ENCODE measurements around the gene BRINP2. TPM values are rescaled to one million over a fixed set of nuclear protein-coding genes. Genes with fewer than 3 reads are reported as not detected.

Gene BRINP2
- total and polyA plus RNA-seq, 8 donors: 0.08 to 0.55 (median 0.15) TPM; not detected in 5

DNA sequence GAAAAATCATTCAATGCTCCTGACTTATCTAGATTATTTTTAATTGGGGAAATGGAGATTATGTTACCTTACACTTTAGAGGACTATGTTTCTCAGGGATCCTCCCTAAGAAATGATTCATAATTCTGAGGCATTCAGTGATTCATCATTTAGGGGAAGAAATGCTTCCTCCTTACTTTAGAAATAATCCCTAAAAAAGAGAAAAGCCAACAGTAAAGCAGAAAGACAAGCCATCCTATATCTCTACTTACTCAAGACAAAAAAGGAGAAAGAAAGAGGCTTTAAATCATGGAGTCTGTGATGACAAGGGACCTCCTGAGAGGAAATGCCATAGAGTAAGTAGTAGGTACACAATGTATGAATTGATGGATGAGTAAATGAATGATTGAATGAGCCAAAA is 137.0 kb downstream of the BRINP2 start:
- no peaks in the 10 kb centered on the region for H3K9me3 ChIP-seq
- no peak overlapping the region for H3K4me3 ChIP-seq
- intact Hi-C loops (cut with DNase I; ENCODE audit: low total_unique reads): no loop called here
- no peak overlapping the region for H3K27ac ChIP-seq
- peaks cover 0 to 2% (median 0%) of the 10 kb centered on the region in 4 donors for H3K4me1 ChIP-seq
- H3K27me3 ChIP-seq: no peaks in the 10 kb centered on the region
- DNase-seq: no peak
- no peaks in the 10 kb centered on the region for H3K36me3 ChIP-seq
- TF ChIP-seq POLR2AphosphoS5 (IDR thresholded peaks at IDR 0.05): no peak
- no peak for TF ChIP-seq POLR2A (IDR thresholded peaks at IDR 0.05)

DNA sequence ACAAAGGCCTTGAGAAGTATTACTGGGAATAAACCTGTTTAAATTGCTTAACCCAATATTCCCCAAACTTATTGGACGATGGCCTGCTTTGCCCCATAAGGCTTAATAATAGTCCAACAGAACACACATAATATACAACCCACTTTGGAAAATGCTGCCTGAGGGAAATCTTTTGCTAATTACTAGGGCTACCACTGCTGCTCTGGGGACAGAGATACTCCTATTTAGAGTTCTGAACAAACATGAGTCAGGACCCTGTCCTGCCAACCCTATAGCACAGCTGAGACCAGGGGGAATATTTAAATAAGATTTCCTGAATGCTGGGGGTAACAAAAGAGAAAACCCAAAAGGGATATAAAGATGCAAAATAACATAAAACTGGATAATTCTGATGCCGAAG is 139.1 kb downstream of the BRINP2 start:
- H3K27ac ChIP-seq: no peak overlapping the region
- H3K9me3 ChIP-seq: no peaks in the 10 kb centered on the region
- no peaks in the 10 kb centered on the region for H3K36me3 ChIP-seq
- H3K4me1 ChIP-seq: no peaks in the 10 kb centered on the region
- DNase-seq: no peak
- H3K27me3 ChIP-seq: no peaks in the 10 kb centered on the region
- WGBS, 5 donors: 46 to 74% (median 69%) methylated on average over 2 of the region's 2 CpGs
- TF ChIP-seq EP300 (IDR thresholded peaks at IDR 0.05) (no peak), POLR2A (IDR thresholded peaks at IDR 0.05) (no peak), POLR2AphosphoS5 (IDR thresholded peaks at IDR 0.05) (no peak)
- TF ChIP-seq, protein P1, sequence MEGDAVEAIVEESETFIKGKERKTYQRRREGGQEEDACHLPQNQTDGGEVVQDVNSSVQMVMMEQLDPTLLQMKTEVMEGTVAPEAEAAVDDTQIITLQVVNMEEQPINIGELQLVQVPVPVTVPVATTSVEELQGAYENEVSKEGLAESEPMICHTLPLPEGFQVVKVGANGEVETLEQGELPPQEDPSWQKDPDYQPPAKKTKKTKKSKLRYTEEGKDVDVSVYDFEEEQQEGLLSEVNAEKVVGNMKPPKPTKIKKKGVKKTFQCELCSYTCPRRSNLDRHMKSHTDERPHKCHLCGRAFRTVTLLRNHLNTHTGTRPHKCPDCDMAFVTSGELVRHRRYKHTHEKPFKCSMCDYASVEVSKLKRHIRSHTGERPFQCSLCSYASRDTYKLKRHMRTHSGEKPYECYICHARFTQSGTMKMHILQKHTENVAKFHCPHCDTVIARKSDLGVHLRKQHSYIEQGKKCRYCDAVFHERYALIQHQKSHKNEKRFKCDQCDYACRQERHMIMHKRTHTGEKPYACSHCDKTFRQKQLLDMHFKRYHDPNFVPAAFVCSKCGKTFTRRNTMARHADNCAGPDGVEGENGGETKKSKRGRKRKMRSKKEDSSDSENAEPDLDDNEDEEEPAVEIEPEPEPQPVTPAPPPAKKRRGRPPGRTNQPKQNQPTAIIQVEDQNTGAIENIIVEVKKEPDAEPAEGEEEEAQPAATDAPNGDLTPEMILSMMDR (IDR thresholded peaks at IDR 0.05): no peak
- intact Hi-C loops (cut with DNase I; ENCODE audit: low total_unique reads): no loop called here
- H3K4me3 ChIP-seq: no peak overlapping the region

GRCh38 chr1:177310326-177310725 is 139.6 kb downstream of the BRINP2 start:
- Histone ChIP-seq H3K9me3 (no peaks in the 10 kb centered on the region), H3K27me3 (no peaks in the 10 kb centered on the region), H3K4me3 (no peak overlapping the region), H3K27ac (no peak overlapping the region), H3K36me3 (no peaks in the 10 kb centered on the region), H3K4me1 (no peaks in the 10 kb centered on the region)
- peak in 1 of 2 donors; percentile 17 for DNase-seq
- TF ChIP-seq, protein P1 (IDR thresholded peaks at IDR 0.05): no peak
- TF ChIP-seq EP300 (IDR thresholded peaks at IDR 0.05) (no peak), POLR2AphosphoS5 (IDR thresholded peaks at IDR 0.05) (no peak), POLR2A (IDR thresholded peaks at IDR 0.05) (no peak)
- 60 to 95% (median 81%) methylated on average over 1 of the region's 1 CpG for WGBS, 5 donors
- intact Hi-C loops (cut with DNase I; ENCODE audit: low total_unique reads): no loop called here

GRCh38 chr1:177311111-177311510 is 140.4 kb downstream of the BRINP2 start:
- no peaks in the 10 kb centered on the region for H3K4me1 ChIP-seq
- intact Hi-C loops (cut with DNase I; ENCODE audit: low total_unique reads): no loop called here
- no peak overlapping the region for H3K4me3 ChIP-seq
- no peaks in the 10 kb centered on the region for H3K36me3 ChIP-seq
- TF ChIP-seq, protein P1 (IDR thresholded peaks at IDR 0.05): no peak
- TF ChIP-seq POLR2A (IDR thresholded peaks at IDR 0.05) (no peak), EP300 (IDR thresholded peaks at IDR 0.05) (no peak), POLR2AphosphoS5 (IDR thresholded peaks at IDR 0.05) (no peak)
- no peak for DNase-seq
- no peaks in the 10 kb centered on the region for H3K27me3 ChIP-seq
- 50 to 70% (median 69%) methylated on average over 4 of the region's 4 CpGs for WGBS, 5 donors
- H3K27ac ChIP-seq: no peak overlapping the region
- no peaks in the 10 kb centered on the region for H3K9me3 ChIP-seq

- no peaks in the 10 kb centered on the region for H3K27me3 ChIP-seq
- H3K36me3 ChIP-seq: no peaks in the 10 kb centered on the region
- H3K9me3 ChIP-seq: no peaks in the 10 kb centered on the region
- no peak overlapping the region for H3K4me3 ChIP-seq
- 37 to 77% (median 64%) methylated on average over 2 of the region's 2 CpGs for WGBS, 5 donors
- TF ChIP-seq, protein P1 (IDR thresholded peaks at IDR 0.05): no peak
- TF ChIP-seq POLR2AphosphoS5 (IDR thresholded peaks at IDR 0.05): no peak
- no peak for TF ChIP-seq EP300 (IDR thresholded peaks at IDR 0.05)
- TF ChIP-seq POLR2A (IDR thresholded peaks at IDR 0.05): no peak
- no peak overlapping the region for H3K27ac ChIP-seq
- no peak for DNase-seq
- intact Hi-C loops (cut with DNase I; ENCODE audit: low total_unique reads): no loop called here
- H3K4me1 ChIP-seq: no peaks in the 10 kb centered on the region
These were observed 140.8 kb downstream of the BRINP2 start for GRCh38 chr1:177311586-177311985.

Measured in stomach (tissue), 9 donors.